Astrocyte (in vitro differentiated cells and primary cell): ENCODE measurements around the gene DCANP1. TPM values are rescaled to one million over a fixed set of nuclear protein-coding genes. Genes with fewer than 3 reads are reported as not detected.

Source experiments
- DNase-seq: peaks from one replicate; pipeline ENCODE4 v3.0.0-alpha.2; 2010; ENCODE audit warnings: low read depth
- FAIRE-seq: peaks from 2 replicates; lab custom pipeline; 2011; peaks lifted over from hg19 to GRCh38; lab: Jason Lieb, UNC
- H2AFZ ChIP-seq: 2 replicates; pipeline ENCODE4 v1.6.0; 2012; ENCODE audit warnings: low read depth, low read length, inconsistent platforms
- H3K27ac ChIP-seq: 2 replicates; pipeline ENCODE4 v1.5.1; 2011; ENCODE audit warnings: low read depth, low read length, inconsistent platforms
- H3K27me3 ChIP-seq: 2 replicates; pipeline ENCODE4 v1.6.0; 2011; ENCODE audit warnings: low read length, inconsistent platforms; ENCODE audit not compliant: insufficient read depth
- H3K36me3 ChIP-seq: 2 replicates; pipeline ENCODE4 v1.5.1; 2011; ENCODE audit warnings: low read length, inconsistent platforms; ENCODE audit not compliant: insufficient read depth
- H3K4me1 ChIP-seq: 2 replicates; pipeline ENCODE4 v1.5.1; 2011; ENCODE audit warnings: low read length, inconsistent platforms; ENCODE audit not compliant: insufficient read depth
- H3K4me2 ChIP-seq: 2 replicates; pipeline ENCODE4 v1.6.0; 2012; ENCODE audit warnings: low read length, inconsistent platforms
- H3K4me3 ChIP-seq: 2 replicates; pipeline ENCODE4 v1.5.1; 2011; ENCODE audit warnings: low read depth, mild to moderate bottlenecking, low read length, inconsistent platforms; ENCODE audit not compliant: insufficient read depth
- H3K79me2 ChIP-seq: 2 replicates; pipeline ENCODE4 v1.6.0; 2012; ENCODE audit warnings: mild to moderate bottlenecking, low read length, inconsistent platforms; ENCODE audit not compliant: insufficient read depth
- H3K9ac ChIP-seq: 2 replicates; pipeline ENCODE4 v1.6.0; 2012; ENCODE audit warnings: mild to moderate bottlenecking, low read length, inconsistent platforms
- H3K9me3 ChIP-seq: 2 replicates; pipeline ENCODE4 v1.5.1; 2012; ENCODE audit warnings: low read depth, mild to moderate bottlenecking, low read length, inconsistent platforms; ENCODE audit not compliant: insufficient read depth
- H4K20me1 ChIP-seq: 2 replicates; pipeline ENCODE4 v1.6.0; 2012; ENCODE audit warnings: low read length, inconsistent platforms; ENCODE audit not compliant: insufficient read depth
- H3K27ac Mint-ChIP-seq: one replicate; pipeline ENCODE4 v1.8.0; 2021; ENCODE audit warnings: mild to moderate bottlenecking, mixed read lengths; ENCODE audit not compliant: unreplicated experiment
- H3K27me3 Mint-ChIP-seq: one replicate; pipeline ENCODE4 v1.8.0; 2021; ENCODE audit warnings: low read depth, mixed read lengths; ENCODE audit not compliant: unreplicated experiment
- H3K36me3 Mint-ChIP-seq: one replicate; pipeline ENCODE4 v1.8.0; 2021; ENCODE audit warnings: low read depth, mixed read lengths; ENCODE audit not compliant: unreplicated experiment
- H3K4me1 Mint-ChIP-seq: one replicate; pipeline ENCODE4 v1.8.0; 2021; ENCODE audit warnings: low read depth, mixed read lengths; ENCODE audit not compliant: unreplicated experiment
- H3K4me3 Mint-ChIP-seq: one replicate; pipeline ENCODE4 v1.8.0; 2021; ENCODE audit warnings: mild to moderate bottlenecking, moderate library complexity, mixed read lengths; ENCODE audit not compliant: unreplicated experiment
- H3K9me3 Mint-ChIP-seq: one replicate; pipeline ENCODE4 v1.8.0; 2021; ENCODE audit warnings: mild to moderate bottlenecking, mixed read lengths; ENCODE audit not compliant: unreplicated experiment
- CTCF ChIP-seq: IDR thresholded peaks from 2 replicates; pipeline ENCODE4 v1.5.1; 2011; ENCODE audit warnings: low read depth, mild to moderate bottlenecking, inconsistent platforms, low read length, moderate library complexity; ENCODE audit not compliant: insufficient read depth
- EZH2 ChIP-seq: IDR thresholded peaks from 2 replicates; pipeline ENCODE4 v1.6.1; 2012; ENCODE audit warnings: mild to moderate bottlenecking, low read length, inconsistent platforms; ENCODE audit not compliant: insufficient read depth
- total RNA-seq: library from RNA; stranded (reverse); gene quantifications from 2 replicates; pipeline ENCODE4 v1.2.1, GENCODE V29; 2021

Gene DCANP1
- total RNA-seq, 1 donor from 2014 or later, result not detected

GRCh38 chr5:135454946-135455345 is 7.8 kb upstream of the DCANP1 start:
- no peak overlapping the region for H3K27ac Mint-ChIP-seq
- Histone ChIP-seq H3K9me3 (no peaks in the 10 kb centered on the region), H3K4me1 (peaks cover 21% of the 10 kb centered on the region), H4K20me1 (no peaks in the 10 kb centered on the region), H3K27me3 (peaks cover 10% of the 10 kb centered on the region), H3K4me3 (no peak overlapping the region), H3K36me3 (no peaks in the 10 kb centered on the region), H2AFZ (no peak overlapping the region), H3K4me2 (no peak overlapping the region), H3K27ac (no peak overlapping the region), H3K9ac (no peak overlapping the region), H3K79me2 (no peaks in the 10 kb centered on the region)
- TF ChIP-seq EZH2, result no peak
- TF ChIP-seq CTCF, result no peak
- H3K27me3 Mint-ChIP-seq, result peaks cover 44% of the 10 kb centered on the region
- peaks cover 4% of the 10 kb centered on the region for H3K4me1 Mint-ChIP-seq
- no peak overlapping the region for H3K4me3 Mint-ChIP-seq
- DNase-seq, result no peak
- FAIRE-seq, result no peak
- peaks cover 2% of the 10 kb centered on the region for H3K9me3 Mint-ChIP-seq
- no peaks in the 10 kb centered on the region for H3K36me3 Mint-ChIP-seq

GRCh38 chr5:135453613-135454012 is 6.5 kb upstream of the DCANP1 start:
- H3K9me3 ChIP-seq, result no peaks in the 10 kb centered on the region
- no peak overlapping the region for H3K9ac ChIP-seq
- DNase-seq (no peak), FAIRE-seq (no peak)
- peaks cover 2% of the 10 kb centered on the region for H3K9me3 Mint-ChIP-seq
- H3K4me3 Mint-ChIP-seq, result no peak overlapping the region
- H3K4me1 ChIP-seq, result peaks cover 15% of the 10 kb centered on the region
- H3K27ac ChIP-seq, result no peak overlapping the region
- H3K27me3 Mint-ChIP-seq, result peaks cover 34% of the 10 kb centered on the region
- H3K27ac Mint-ChIP-seq, result no peak overlapping the region
- H3K36me3 ChIP-seq, result no peaks in the 10 kb centered on the region
- H3K79me2 ChIP-seq, result no peaks in the 10 kb centered on the region
- H3K4me3 ChIP-seq, result no peak overlapping the region
- H3K27me3 ChIP-seq, result peaks cover 13% of the 10 kb centered on the region
- H3K4me2 ChIP-seq, result no peak overlapping the region
- no peak overlapping the region for H2AFZ ChIP-seq
- H4K20me1 ChIP-seq, result no peaks in the 10 kb centered on the region
- TF ChIP-seq CTCF, result no peak
- no peak for TF ChIP-seq EZH2
- H3K36me3 Mint-ChIP-seq, result no peaks in the 10 kb centered on the region
- peaks cover 6% of the 10 kb centered on the region for H3K4me1 Mint-ChIP-seq

GRCh38 chr5:135452321-135453030 is 5.3 kb upstream of the DCANP1 start, which contains the start of gene TIFAB:
TIFAB (minus strand) TSS chr5:135452351; CDS start chr5:135449939, 2,412 bp downstream.
- peaks cover 20% of the 10 kb centered on the region for H3K4me1 ChIP-seq
- FAIRE-seq, result no peak
- H3K9me3 ChIP-seq, result no peaks in the 10 kb centered on the region
- no peak within 1 kb of the TSS for H3K9ac ChIP-seq
- no peak for DNase-seq
- TF ChIP-seq EZH2 (no peak), CTCF (no peak)
- no peak within 1 kb of the TSS for H3K27ac ChIP-seq
- H4K20me1 ChIP-seq, result no peaks in the 10 kb centered on the region
- H3K36me3 Mint-ChIP-seq, result no peaks in the 10 kb centered on the region
- peaks cover 23% of the 10 kb centered on the region for H3K27me3 Mint-ChIP-seq
- H3K79me2 ChIP-seq, result no peaks in the 10 kb centered on the region
- H2AFZ ChIP-seq, result no peak within 1 kb of the TSS
- H3K4me3 Mint-ChIP-seq, result no peak within 1 kb of the TSS
- H3K9me3 Mint-ChIP-seq, result peaks cover 2% of the 10 kb centered on the region
- peaks cover 16% of the 10 kb centered on the region for H3K27me3 ChIP-seq
- H3K36me3 ChIP-seq, result no peaks in the 10 kb centered on the region
- no peak within 1 kb of the TSS for H3K4me3 ChIP-seq
- no peak within 1 kb of the TSS for H3K4me2 ChIP-seq
- H3K27ac Mint-ChIP-seq, result no peak within 1 kb of the TSS
- peaks cover 10% of the 10 kb centered on the region for H3K4me1 Mint-ChIP-seq
